SK-N-SH treated with all-trans-retinoic acid at 6 μM for 48 hours (cell line): ENCODE results near the gene CXorf65.

ENCODE experiments used
- ATAC-seq: fragments of 200-7000 bp; cut with Tn5 transposase; 3 replicates; pipeline ENCODE4 v1.9.1; 2020; ENCODE audit warnings: mild to moderate bottlenecking, moderate library complexity
- ARNTL ChIP-seq: fragments of 450-650 bp; formaldehyde crosslinking; IDR thresholded peaks from 2 replicates; pipeline ENCODE4 v1.5.0; 2020; ENCODE audit warnings: low read depth, mild to moderate bottlenecking, moderate library complexity, borderline replicate concordance
- BACH2 ChIP-seq: fragments of 250-450 bp; sonication (Bioruptor Pico); IDR thresholded peaks from 2 replicates; pipeline ENCODE4 v1.9.0; 2021; ENCODE audit warnings: mild to moderate bottlenecking, borderline replicate concordance
- CSRNP3 ChIP-seq: fragments of 250-450 bp; sonication (Bioruptor Pico); IDR thresholded peaks from 2 replicates; pipeline ENCODE4 v1.5.1; 2021; ENCODE audit warnings: mild to moderate bottlenecking, moderate library complexity
- ESRRG ChIP-seq: fragments of 250-450 bp; sonication (Bioruptor Pico); IDR thresholded peaks from 2 replicates; pipeline ENCODE4 v1.6.1; 2021; ENCODE audit warnings: mild to moderate bottlenecking
- GLIS3 ChIP-seq: fragments of 250-450 bp; sonication (Bioruptor Pico); IDR thresholded peaks from 2 replicates; pipeline ENCODE4 v1.5.0; 2020; ENCODE audit warnings: mild to moderate bottlenecking, moderate library complexity
- ISL1 ChIP-seq: fragments of 250-450 bp; sonication (Bioruptor Pico); IDR thresholded peaks from 2 replicates; pipeline ENCODE4 v2.1.2; 2022; ENCODE audit warnings: mild to moderate bottlenecking, moderate library complexity
- OSR1 ChIP-seq: fragments of 250-450 bp; sonication (Bioruptor Pico); IDR thresholded peaks from 2 replicates; pipeline ENCODE4 v1.8.0; 2022; ENCODE audit warnings: moderate library complexity, mild to moderate bottlenecking, inconsistent platforms
- PPARA ChIP-seq: fragments of 250-450 bp; sonication (Bioruptor Pico); IDR thresholded peaks from 2 replicates; pipeline ENCODE4 v1.5.0; 2020; ENCODE audit warnings: mild to moderate bottlenecking, borderline replicate concordance
- RARB ChIP-seq: fragments of 250-450 bp; sonication (Bioruptor Pico); IDR thresholded peaks from 2 replicates; pipeline ENCODE4 v1.8.0; 2021; ENCODE audit warnings: mild to moderate bottlenecking, moderate library complexity
- SNAI2 ChIP-seq: fragments of 250-450 bp; sonication (Bioruptor Pico); IDR thresholded peaks from 2 replicates; pipeline ENCODE4 v1.5.0; 2020; ENCODE audit warnings: mild to moderate bottlenecking, moderate library complexity
- TOX ChIP-seq: fragments of 250-450 bp; sonication (Bioruptor Pico); IDR thresholded peaks from 2 replicates; pipeline ENCODE4 v1.8.0; 2021; ENCODE audit warnings: mild to moderate bottlenecking, moderate library complexity, borderline replicate concordance
- TSHZ2 ChIP-seq: fragments of 250-450 bp; sonication (Bioruptor Pico); IDR thresholded peaks from 2 replicates; pipeline ENCODE4 v1.5.0; 2020; ENCODE audit warnings: mild to moderate bottlenecking, moderate library complexity
- ZC3H10 ChIP-seq: fragments of 250-450 bp; sonication (Bioruptor Pico); IDR thresholded peaks from 2 replicates; pipeline ENCODE4 v1.5.1; 2021; ENCODE audit warnings: mild to moderate bottlenecking, moderate library complexity
- ZFP3 ChIP-seq: fragments of 250-450 bp; sonication (Bioruptor Pico); IDR thresholded peaks from 2 replicates; pipeline ENCODE4 v1.5.0; 2020; ENCODE audit warnings: mild to moderate bottlenecking, moderate library complexity
- ZFP30 ChIP-seq: fragments of 450-650 bp; formaldehyde crosslinking; IDR thresholded peaks from 2 replicates; pipeline ENCODE4 v1.5.0; 2022; ENCODE audit warnings: mild to moderate bottlenecking, moderate library complexity
- ZNF8 ChIP-seq: fragments of 450-650 bp; formaldehyde crosslinking; IDR thresholded peaks from 2 replicates; pipeline ENCODE4 v1.5.0; 2020; ENCODE audit warnings: mild to moderate bottlenecking, moderate library complexity
- TF ChIP-seq, protein P1 (sequence below): fragments of 250-450 bp; sonication (Bioruptor Pico); IDR thresholded peaks from 2 replicates; pipeline ENCODE4 v1.5.1; 2020; ENCODE audit warnings: low read depth, mild to moderate bottlenecking, moderate library complexity
- TF ChIP-seq, protein P2 (sequence below): fragments of 250-450 bp; sonication (Bioruptor Pico); IDR thresholded peaks from 2 replicates; pipeline ENCODE4 v1.8.0; 2021; ENCODE audit warnings: low read depth, mild to moderate bottlenecking, moderate library complexity, borderline replicate concordance

CXorf65 gene

DNA sequence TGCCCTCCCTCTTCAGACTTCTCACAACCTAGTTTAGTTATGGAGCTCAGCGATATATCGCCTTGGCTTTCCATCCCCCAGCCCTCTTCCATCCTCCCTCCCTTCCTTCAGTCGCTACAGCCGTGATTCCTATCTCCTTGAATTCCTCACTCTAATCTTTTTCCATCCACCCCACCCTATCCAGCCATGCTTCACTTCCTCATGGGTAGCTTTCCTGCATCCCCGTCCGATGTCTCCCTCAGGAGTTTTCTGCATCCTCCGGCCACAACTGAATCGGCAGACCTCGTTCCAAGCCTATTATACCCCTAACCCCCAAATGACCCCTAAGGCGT lies 38.9 kb downstream of the CXorf65 start:
- TF ChIP-seq ESRRG (CRISPR knock-in tag): no peak
- no peak for TF ChIP-seq ISL1 (CRISPR knock-in tag)
- TF ChIP-seq ZFP3 (CRISPR knock-in tag): no peak
- TF ChIP-seq, all 23 proteins: peak for 0
- peak; percentile 34 for ATAC-seq

DNA sequence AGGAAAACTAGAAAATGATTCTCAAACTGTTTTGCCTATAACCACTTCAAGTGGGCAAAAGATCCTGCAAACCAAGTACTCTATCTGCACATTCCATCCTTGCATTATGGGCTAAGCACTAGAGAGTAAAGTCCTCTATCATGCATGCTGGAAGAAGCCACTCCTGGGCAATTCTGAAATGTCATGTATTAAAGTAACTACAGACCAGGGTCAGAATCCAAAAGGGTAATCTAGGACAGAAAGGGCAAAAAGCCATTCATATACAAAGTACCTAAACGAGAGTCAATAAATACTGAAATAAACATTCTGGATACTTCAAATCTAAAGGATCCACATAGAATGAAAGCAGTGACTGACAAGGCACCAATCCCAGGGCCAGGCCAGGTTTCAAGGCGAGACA lies 39.5 kb downstream of the CXorf65 start:
- TF ChIP-seq ISL1 (CRISPR knock-in tag) (no peak), RARB (no peak), CSRNP3 (CRISPR knock-in tag) (no peak), ESRRG (CRISPR knock-in tag) (no peak), SNAI2 (CRISPR knock-in tag) (no peak), ZC3H10 (no peak), PPARA (CRISPR knock-in tag) (no peak), OSR1 (CRISPR knock-in tag) (no peak), ZNF8 (CRISPR knock-in tag) (no peak), TOX (CRISPR knock-in tag) (no peak), TSHZ2 (CRISPR knock-in tag) (no peak)
- TF ChIP-seq, all 23 proteins: peak for 0
- ATAC-seq: no peak

- no peak for TF ChIP-seq ZNF8 (CRISPR knock-in tag)
- no peak for TF ChIP-seq TSHZ2 (CRISPR knock-in tag)
- TF ChIP-seq BACH2: no peak
- TF ChIP-seq, all 23 proteins: peak for 0
- ATAC-seq: no peak
Observed at GRCh38 chrX:71060127-71060526, 46.4 kb downstream of the CXorf65 start.

DNA sequence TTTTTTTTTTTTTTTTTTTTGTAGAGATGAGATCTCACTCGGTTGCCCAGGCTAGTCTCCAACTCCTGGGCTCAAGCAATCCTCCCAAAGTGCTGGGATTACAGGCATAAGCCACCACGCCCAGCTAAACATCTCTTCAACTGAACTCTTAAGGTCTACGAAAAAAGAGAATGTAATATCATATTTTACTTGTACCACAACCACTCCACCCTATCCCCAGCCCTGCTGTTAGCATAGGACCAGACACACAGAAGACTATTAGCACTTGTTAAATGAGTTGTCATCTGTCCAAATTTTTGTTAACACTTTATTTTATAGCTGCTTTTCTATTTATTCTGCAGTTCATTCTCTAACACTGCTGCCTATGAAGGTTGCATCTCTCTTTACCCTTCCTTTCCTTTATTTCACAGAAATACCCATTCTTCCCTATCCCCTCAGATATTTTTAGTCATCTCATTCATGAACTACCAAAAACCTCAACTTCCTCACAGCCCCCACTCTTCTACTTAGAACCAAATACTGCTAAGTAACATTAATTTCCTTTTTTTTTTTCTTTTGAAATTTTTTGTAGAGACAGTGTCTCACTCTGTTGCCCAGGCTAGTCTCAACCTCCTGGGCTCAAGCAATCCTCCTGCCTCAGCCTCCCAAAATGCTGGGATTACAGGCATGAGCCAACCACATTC lies 48.6 kb downstream of the CXorf65 start:
- no peak for ATAC-seq
- TF ChIP-seq BACH2 (no peak), ARNTL (CRISPR knock-in tag) (no peak), CSRNP3 (CRISPR knock-in tag) (no peak), GLIS3 (CRISPR knock-in tag) (no peak), TSHZ2 (CRISPR knock-in tag) (no peak), ZFP3 (CRISPR knock-in tag) (no peak), OSR1 (CRISPR knock-in tag) (no peak), ZC3H10 (no peak), TOX (CRISPR knock-in tag) (no peak), ISL1 (CRISPR knock-in tag) (no peak), ZFP30 (CRISPR knock-in tag) (no peak), RARB (no peak)
- TF ChIP-seq, protein P1, sequence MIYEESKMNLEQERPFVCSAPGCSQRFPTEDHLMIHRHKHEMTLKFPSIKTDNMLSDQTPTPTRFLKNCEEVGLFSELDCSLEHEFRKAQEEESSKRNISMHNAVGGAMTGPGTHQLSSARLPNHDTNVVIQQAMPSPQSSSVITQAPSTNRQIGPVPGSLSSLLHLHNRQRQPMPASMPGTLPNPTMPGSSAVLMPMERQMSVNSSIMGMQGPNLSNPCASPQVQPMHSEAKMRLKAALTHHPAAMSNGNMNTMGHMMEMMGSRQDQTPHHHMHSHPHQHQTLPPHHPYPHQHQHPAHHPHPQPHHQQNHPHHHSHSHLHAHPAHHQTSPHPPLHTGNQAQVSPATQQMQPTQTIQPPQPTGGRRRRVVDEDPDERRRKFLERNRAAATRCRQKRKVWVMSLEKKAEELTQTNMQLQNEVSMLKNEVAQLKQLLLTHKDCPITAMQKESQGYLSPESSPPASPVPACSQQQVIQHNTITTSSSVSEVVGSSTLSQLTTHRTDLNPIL (CRISPR knock-in tag): no peak
- TF ChIP-seq, protein P2, sequence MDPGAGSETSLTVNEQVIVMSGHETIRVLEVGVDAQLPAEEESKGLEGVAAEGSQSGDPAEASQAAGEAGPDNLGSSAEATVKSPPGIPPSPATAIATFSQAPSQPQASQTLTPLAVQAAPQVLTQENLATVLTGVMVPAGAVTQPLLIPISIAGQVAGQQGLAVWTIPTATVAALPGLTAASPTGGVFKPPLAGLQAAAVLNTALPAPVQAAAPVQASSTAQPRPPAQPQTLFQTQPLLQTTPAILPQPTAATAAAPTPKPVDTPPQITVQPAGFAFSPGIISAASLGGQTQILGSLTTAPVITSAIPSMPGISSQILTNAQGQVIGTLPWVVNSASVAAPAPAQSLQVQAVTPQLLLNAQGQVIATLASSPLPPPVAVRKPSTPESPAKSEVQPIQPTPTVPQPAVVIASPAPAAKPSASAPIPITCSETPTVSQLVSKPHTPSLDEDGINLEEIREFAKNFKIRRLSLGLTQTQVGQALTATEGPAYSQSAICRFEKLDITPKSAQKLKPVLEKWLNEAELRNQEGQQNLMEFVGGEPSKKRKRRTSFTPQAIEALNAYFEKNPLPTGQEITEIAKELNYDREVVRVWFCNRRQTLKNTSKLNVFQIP (CRISPR knock-in tag): no peak
